Activated gamma-delta T cell treated with anti-CD3 and anti-CD28 coated beads, Interleukin-2, amount 50 U/mL, for 16 hours (primary cell): ENCODE measurements around the gene BRD4.

Experiments
- DNase-seq: peaks from one replicate; pipeline ENCODE4 v3.0.0-alpha.2; 2020; ENCODE audit warnings: low read depth

The BRD4 gene

GRCh38 chr19:15225760-15226159, 106.6 kb downstream of the BRD4 start:
- no peak for DNase-seq

GRCh38 chr19:15223649-15224361, 108.5 kb downstream of the BRD4 start:
- DNase-seq: no peak

GRCh38 chr19:15222738-15223648, 109.3 kb downstream of the BRD4 start:
- DNase-seq: peak; percentile 60

GRCh38 chr19:15220833-15221232, 111.5 kb downstream of the BRD4 start:
- no peak for DNase-seq

GRCh38 chr19:15218501-15218900, 113.8 kb downstream of the BRD4 start:
- DNase-seq: no peak

GRCh38 chr19:15216363-15216762, 116.0 kb downstream of the BRD4 start:
- no peak for DNase-seq

- no peak for DNase-seq
Observed at GRCh38 chr19:15213715-15214381, 118.5 kb downstream of the BRD4 start.

GRCh38 chr19:15212711-15213110, 119.6 kb downstream of the BRD4 start:
- DNase-seq: no peak

- no peak for DNase-seq
Observed at GRCh38 chr19:15210323-15210781, 122.0 kb downstream of the BRD4 start.

- no peak for DNase-seq
Observed at GRCh38 chr19:15201374-15202023, 130.8 kb downstream of the BRD4 start.

GRCh38 chr19:15200553-15201364, 131.6 kb downstream of the BRD4 start, which contains the start of gene NOTCH3:
Gene NOTCH3, minus strand, starts transcription at chr19:15200995. Its CDS starts 90 bp downstream, at chr19:15200905.
- DNase-seq: no peak

GRCh38 chr19:15199661-15200552, 132.4 kb downstream of the BRD4 start:
- DNase-seq: no peak

GRCh38 chr19:15198951-15199660, 133.2 kb downstream of the BRD4 start:
- no peak for DNase-seq

- no peak for DNase-seq
Observed at GRCh38 chr19:15197942-15198341, 134.4 kb downstream of the BRD4 start.

- DNase-seq: no peak
Observed at GRCh38 chr19:15197275-15197941, 134.9 kb downstream of the BRD4 start.

GRCh38 chr19:15196360-15197005, 135.9 kb downstream of the BRD4 start:
- DNase-seq: no peak

- peak; percentile 9 for DNase-seq
Observed at GRCh38 chr19:15195371-15196334, 136.7 kb downstream of the BRD4 start.
